Tibial nerve (tissue), 3 donors: Measurements from ENCODE around the gene GGA1.

Experiments
- POLR2A ChIP-seq, 2 donors: fragments of 450-650 bp; IDR thresholded peaks; one replicate each; pipeline ENCODE4 v1.6.1; 2017; ENCODE audit warnings: antibody characterized with exemption in 2 of 2, mild to moderate bottlenecking in 2 of 2, moderate library complexity in 2 of 2
- TF ChIP-seq, protein P1 (sequence below), 5 experiments: fragments of 200-600 bp in 3 of 5; fragments of 450-650 bp in 2 of 5; sonication (generic) in 3 of 5; IDR thresholded peaks; one replicate each; pipeline ENCODE4 v1.5.1; 2016 to 2019; ENCODE audit warnings: antibody characterized with exemption in 5 of 5, mild to moderate bottlenecking in 3 of 5, moderate library complexity in 2 of 5

GRCh38 chr22:37657590-37658132 lies 49.0 kb downstream of the GGA1 start:
- TF ChIP-seq, protein P1, sequence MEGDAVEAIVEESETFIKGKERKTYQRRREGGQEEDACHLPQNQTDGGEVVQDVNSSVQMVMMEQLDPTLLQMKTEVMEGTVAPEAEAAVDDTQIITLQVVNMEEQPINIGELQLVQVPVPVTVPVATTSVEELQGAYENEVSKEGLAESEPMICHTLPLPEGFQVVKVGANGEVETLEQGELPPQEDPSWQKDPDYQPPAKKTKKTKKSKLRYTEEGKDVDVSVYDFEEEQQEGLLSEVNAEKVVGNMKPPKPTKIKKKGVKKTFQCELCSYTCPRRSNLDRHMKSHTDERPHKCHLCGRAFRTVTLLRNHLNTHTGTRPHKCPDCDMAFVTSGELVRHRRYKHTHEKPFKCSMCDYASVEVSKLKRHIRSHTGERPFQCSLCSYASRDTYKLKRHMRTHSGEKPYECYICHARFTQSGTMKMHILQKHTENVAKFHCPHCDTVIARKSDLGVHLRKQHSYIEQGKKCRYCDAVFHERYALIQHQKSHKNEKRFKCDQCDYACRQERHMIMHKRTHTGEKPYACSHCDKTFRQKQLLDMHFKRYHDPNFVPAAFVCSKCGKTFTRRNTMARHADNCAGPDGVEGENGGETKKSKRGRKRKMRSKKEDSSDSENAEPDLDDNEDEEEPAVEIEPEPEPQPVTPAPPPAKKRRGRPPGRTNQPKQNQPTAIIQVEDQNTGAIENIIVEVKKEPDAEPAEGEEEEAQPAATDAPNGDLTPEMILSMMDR (IDR thresholded peaks at IDR 0.05): no peak
- no peak for TF ChIP-seq POLR2A (IDR thresholded peaks at IDR 0.05)
